ENCODE results near the gene VPS4A. TPM values are rescaled to one million over a fixed set of nuclear protein-coding genes. Genes with fewer than 3 reads are reported as not detected.

The VPS4A gene
- total RNA-seq, 1 donor from 2014 or later = 21.9 TPM

DNA sequence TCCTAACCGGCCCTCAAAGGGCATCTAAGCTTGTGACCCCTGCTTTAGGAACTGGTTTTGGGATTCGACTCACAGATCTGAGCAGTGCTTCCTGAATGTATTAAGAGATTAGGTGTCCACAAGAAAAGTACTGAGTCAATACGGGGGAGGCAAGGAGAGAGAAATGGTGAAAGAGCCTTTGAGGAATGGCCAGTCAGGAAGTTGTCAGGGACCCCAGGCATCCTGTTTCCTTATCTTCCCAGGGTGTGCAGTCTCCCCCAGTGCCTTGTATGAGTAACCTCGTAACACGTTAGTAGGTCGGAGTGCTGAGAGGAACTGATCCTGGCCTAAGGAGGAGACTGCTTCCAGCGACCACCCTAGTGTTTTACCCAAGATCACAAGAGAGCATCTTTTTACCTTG, 56.8 kb downstream of the VPS4A start:
- H3K79me2 ChIP-seq (ENCODE audit: low read depth) = no peaks in the 10 kb centered on the region
- Mint-ChIP-seq H3K27me3 (ENCODE audit: insufficient read depth, low read depth) (peaks cover 12% of the 10 kb centered on the region), H3K36me3 (peaks cover 36% of the 10 kb centered on the region), H3K4me1 (no peaks in the 10 kb centered on the region), H3K4me3 (no peak overlapping the region), H3K27ac (no peak overlapping the region), H3K9me3 (no peaks in the 10 kb centered on the region)
- no peak overlapping the region for H3K4me3 ChIP-seq
- no peak for DNase-seq (ENCODE audit: low spot score)
- H3F3A ChIP-seq (ENCODE audit: low read depth) = no peaks in the 10 kb centered on the region
- H3K9ac ChIP-seq = no peak overlapping the region
- TF ChIP-seq EZH2phosphoT487 (IDR thresholded peaks at IDR 0.05) (no peak), EZH2 (IDR thresholded peaks at IDR 0.05) (no peak)
- TF ChIP-seq, protein P1, sequence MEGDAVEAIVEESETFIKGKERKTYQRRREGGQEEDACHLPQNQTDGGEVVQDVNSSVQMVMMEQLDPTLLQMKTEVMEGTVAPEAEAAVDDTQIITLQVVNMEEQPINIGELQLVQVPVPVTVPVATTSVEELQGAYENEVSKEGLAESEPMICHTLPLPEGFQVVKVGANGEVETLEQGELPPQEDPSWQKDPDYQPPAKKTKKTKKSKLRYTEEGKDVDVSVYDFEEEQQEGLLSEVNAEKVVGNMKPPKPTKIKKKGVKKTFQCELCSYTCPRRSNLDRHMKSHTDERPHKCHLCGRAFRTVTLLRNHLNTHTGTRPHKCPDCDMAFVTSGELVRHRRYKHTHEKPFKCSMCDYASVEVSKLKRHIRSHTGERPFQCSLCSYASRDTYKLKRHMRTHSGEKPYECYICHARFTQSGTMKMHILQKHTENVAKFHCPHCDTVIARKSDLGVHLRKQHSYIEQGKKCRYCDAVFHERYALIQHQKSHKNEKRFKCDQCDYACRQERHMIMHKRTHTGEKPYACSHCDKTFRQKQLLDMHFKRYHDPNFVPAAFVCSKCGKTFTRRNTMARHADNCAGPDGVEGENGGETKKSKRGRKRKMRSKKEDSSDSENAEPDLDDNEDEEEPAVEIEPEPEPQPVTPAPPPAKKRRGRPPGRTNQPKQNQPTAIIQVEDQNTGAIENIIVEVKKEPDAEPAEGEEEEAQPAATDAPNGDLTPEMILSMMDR (IDR thresholded peaks at IDR 0.05) = no peak
- peaks cover 14% of the 10 kb centered on the region for H4K20me1 ChIP-seq (ENCODE audit: low read depth)
- H3K4me2 ChIP-seq = no peak overlapping the region
- no peaks in the 10 kb centered on the region for H3K4me1 ChIP-seq
- no peaks in the 10 kb centered on the region for H3K9me3 ChIP-seq (ENCODE audit: low read depth)
- no peak overlapping the region for H2AFZ ChIP-seq (replicated peaks)
- H3K27me3 ChIP-seq = no peaks in the 10 kb centered on the region
- no peak overlapping the region for H3K27ac ChIP-seq
- H3K36me3 ChIP-seq = peaks cover 16% of the 10 kb centered on the region

DNA sequence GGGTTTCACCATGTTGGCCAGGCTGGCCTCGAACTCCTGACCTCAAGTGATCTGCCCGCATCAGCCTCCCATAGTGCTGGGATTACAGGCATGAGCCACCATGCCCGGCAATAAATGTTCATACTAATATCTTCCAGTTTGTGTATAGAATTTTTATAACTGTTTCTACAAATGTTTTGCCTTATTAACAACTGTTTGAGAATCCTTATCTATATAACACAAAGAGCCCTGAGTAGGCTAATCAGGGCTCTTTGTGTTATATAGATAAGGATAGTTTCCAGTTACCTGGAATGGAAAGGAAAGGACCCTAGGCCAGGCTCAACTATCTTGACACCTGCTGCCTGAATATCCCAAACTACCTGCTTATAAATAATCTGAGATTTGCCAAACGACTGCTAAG, 57.7 kb downstream of the VPS4A start:
- H3K4me1 Mint-ChIP-seq = no peaks in the 10 kb centered on the region
- TF ChIP-seq EZH2phosphoT487 (IDR thresholded peaks at IDR 0.05) = no peak
- no peak for TF ChIP-seq EZH2 (IDR thresholded peaks at IDR 0.05)
- TF ChIP-seq, protein P1 (IDR thresholded peaks at IDR 0.05) = no peak
- peaks cover 10% of the 10 kb centered on the region for H3K27me3 Mint-ChIP-seq (ENCODE audit: insufficient read depth, low read depth)
- H3K9me3 Mint-ChIP-seq = no peaks in the 10 kb centered on the region
- no peak overlapping the region for H3K27ac ChIP-seq
- H3K79me2 ChIP-seq (ENCODE audit: low read depth) = no peaks in the 10 kb centered on the region
- no peak for DNase-seq (ENCODE audit: low spot score)
- H2AFZ ChIP-seq (replicated peaks) = no peak overlapping the region
- no peak overlapping the region for H3K4me3 ChIP-seq
- H3K9ac ChIP-seq = no peak overlapping the region
- peaks cover 15% of the 10 kb centered on the region for H4K20me1 ChIP-seq (ENCODE audit: low read depth)
- no peak overlapping the region for H3K27ac Mint-ChIP-seq
- no peak overlapping the region for H3K4me3 Mint-ChIP-seq
- peaks cover 16% of the 10 kb centered on the region for H3K36me3 ChIP-seq
- H3K9me3 ChIP-seq (ENCODE audit: low read depth) = no peaks in the 10 kb centered on the region
- no peaks in the 10 kb centered on the region for H3F3A ChIP-seq (ENCODE audit: low read depth)
- no peaks in the 10 kb centered on the region for H3K27me3 ChIP-seq
- no peak overlapping the region for H3K4me2 ChIP-seq
- H3K4me1 ChIP-seq = no peaks in the 10 kb centered on the region
- H3K36me3 Mint-ChIP-seq = peaks cover 38% of the 10 kb centered on the region

DNA sequence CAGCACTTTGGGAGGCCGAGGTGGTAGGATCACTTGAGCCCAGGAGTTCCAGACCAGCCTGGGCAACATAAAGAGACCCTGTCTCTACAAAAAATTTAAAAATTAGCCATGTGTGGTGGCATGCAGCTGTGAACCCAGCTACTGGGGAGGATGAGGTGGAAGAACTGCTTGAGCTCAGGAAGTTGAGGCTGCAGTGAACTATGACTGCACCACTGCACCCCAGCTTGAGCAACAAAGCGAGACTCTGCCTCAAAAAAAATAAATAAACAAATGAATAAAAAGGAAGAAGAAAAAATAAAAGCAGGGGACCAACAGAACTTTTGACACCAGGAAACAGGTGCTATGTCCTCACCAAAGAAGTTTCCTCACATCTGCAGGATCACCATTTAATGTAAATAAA, 60.4 kb downstream of the VPS4A start:
- Histone ChIP-seq H3K4me3 (no peak overlapping the region), H3K4me1 (no peaks in the 10 kb centered on the region), H3F3A (ENCODE audit: low read depth) (no peaks in the 10 kb centered on the region), H2AFZ (replicated peaks) (no peak overlapping the region), H3K27ac (no peak overlapping the region), H3K36me3 (peaks cover 16% of the 10 kb centered on the region), H3K79me2 (ENCODE audit: low read depth) (no peaks in the 10 kb centered on the region), H3K9me3 (ENCODE audit: low read depth) (no peaks in the 10 kb centered on the region), H3K9ac (no peak overlapping the region), H3K27me3 (no peaks in the 10 kb centered on the region), H4K20me1 (ENCODE audit: low read depth) (peaks cover 9% of the 10 kb centered on the region), H3K4me2 (no peak overlapping the region)
- no peak overlapping the region for H3K4me3 Mint-ChIP-seq
- no peak overlapping the region for H3K27ac Mint-ChIP-seq
- no peaks in the 10 kb centered on the region for H3K4me1 Mint-ChIP-seq
- H3K27me3 Mint-ChIP-seq (ENCODE audit: insufficient read depth, low read depth) = peaks cover 3% of the 10 kb centered on the region
- H3K9me3 Mint-ChIP-seq = no peaks in the 10 kb centered on the region
- H3K36me3 Mint-ChIP-seq = peaks cover 29% of the 10 kb centered on the region
- DNase-seq (ENCODE audit: low spot score) = no peak
- TF ChIP-seq, protein P1 (IDR thresholded peaks at IDR 0.05) = no peak
- TF ChIP-seq EZH2phosphoT487 (IDR thresholded peaks at IDR 0.05) (no peak), EZH2 (IDR thresholded peaks at IDR 0.05) (no peak)
